ENCODE results near the gene ARIH1.
"Not testable (repeated sequence)": the region's sequence is repeated elsewhere in the genome, so short reads cannot be mapped to it uniquely, and the experiment has no call there.

The ARIH1 gene

DNA sequence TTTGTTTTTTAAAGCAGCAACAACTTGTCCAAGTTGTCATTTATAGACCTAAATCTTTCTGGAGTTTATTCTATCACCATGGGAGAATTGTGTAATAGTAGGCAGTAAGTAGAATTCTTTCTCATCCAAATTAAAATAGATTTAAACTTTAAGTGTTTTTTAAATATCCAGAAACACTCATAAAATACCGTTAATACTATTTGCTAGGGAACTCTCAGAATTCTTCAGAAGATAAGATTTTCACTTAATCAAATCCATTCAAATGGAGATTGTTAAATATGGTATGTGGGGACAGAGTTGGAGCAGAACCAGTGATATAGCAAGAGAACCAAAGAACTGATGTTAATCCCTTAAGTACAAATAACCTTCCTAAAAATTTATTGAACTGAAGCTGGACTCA lies 71.0 kb downstream of the ARIH1 start:
- no peak for DNase-seq

DNA sequence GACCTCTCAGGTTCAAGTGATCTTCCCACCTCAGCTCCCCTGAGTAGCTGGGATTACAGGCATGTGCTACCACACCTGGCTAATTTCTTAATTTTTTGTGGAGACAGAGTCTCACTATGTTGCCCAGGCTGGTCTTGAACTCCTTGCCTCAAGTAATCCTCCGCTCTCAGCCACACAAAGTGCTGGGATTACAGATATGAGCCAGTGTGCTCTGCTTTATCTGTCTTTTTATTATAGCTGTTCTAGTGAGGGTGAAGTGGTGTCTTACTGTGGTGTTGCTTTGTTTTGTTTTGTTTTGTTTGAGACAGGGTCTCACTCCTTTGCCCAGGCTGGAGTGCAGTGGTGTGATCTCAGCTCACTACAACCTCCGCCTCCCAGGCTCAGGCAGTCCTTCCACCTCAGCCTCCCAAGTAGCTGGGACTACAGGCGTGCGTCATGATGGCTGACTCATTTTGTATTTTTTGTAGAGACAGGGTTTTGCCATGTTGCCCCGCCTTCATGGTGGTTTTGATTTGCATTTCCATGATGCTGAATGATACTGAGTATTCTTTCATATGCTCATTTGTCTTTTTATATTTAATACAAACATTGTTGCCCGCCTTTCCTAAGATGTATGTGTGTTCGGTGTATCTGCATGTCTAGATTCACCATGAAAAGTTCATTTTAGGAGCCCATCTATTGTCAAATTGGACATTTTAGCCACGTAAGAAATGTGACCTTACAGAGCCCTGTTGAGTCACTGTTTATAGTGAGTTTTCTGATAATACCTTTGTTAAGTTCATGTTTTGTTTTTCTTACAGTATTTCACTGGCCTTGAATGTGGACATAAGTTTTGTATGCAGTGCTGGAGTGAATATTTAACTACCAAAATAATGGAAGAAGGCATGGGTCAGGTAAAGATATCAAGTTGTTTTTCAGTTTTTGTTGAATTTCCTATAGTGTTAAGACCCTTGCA lies 80.6 kb downstream of the ARIH1 start:
- DNase-seq: no peak

DNA sequence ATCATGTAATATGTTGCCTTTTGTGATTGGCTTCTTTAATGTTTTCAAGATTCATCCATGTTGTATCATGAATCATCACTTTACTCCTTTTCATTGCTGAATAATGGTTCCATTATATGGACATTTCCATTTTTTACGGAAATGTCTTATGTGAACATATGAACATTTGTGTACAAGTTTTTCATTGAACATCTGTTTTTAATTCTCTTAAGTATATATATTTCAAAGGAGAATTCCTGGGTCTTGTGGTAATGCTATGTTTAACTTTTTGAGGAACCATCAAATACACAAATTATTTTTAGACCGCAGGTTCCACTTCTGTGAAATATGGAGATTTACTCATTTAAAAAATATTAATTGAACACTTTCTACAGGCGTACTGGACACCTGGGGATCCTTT lies 85.7 kb downstream of the ARIH1 start:
- no peak for DNase-seq

DNA sequence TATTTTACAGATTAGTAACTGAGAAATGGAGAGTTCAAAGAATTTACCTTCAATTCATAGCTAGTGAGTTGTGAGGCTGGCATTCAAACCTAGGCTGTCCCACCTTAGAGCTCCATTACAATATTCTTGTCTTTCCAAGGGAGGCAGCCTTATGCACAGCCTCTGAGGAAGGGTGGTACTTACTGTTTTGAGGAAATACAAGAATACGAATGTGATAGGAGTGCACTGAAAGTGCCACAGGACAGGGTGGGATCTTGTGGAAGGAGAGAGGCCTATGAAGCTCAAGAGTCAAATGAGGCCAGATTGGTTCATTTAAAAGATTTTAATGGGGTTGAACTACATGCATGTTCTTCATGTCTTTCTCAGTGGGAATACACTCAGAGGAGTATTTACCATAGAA lies 86.3 kb downstream of the ARIH1 start:
- DNase-seq: no peak

DNA sequence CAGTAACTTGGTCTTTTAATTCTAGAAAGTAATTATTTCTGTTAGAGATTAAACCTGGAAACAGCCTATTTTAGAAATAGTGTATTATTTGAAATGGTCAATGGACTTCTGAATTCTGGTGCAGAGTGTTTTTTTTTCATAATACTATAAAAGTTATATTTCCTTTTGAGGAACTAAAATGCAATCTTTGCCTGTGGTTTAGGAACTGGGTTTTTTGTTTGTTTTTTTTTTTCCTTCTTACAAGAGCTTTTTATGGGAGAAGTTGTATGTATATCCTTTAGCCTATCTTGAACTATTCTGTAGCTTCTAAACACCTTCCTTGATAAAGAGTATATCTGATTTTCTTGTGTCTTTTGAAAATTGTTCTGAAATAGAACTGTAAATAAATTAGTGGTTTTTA lies 88.3 kb downstream of the ARIH1 start:
- DNase-seq: no peak

DNA sequence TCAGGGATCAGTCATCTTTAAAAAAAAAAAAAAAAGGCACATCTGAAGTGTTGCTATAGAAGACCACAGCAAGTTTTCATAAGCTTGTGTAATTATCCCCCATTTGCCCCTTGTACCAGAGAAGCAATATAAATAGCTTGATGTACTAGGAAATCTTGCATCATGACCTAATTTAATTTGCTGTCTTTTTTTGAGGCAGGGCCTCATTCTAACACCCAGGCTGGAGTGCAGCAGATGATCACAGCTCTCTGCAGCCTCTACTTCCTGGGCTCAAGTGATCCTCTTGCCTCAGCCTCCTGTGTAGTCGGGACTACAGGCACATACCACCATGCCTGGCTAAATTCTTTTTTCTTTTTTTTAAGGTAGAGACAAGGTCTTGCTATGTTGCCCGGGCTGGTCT lies 88.7 kb downstream of the ARIH1 start:
- DNase-seq: no peak

DNA sequence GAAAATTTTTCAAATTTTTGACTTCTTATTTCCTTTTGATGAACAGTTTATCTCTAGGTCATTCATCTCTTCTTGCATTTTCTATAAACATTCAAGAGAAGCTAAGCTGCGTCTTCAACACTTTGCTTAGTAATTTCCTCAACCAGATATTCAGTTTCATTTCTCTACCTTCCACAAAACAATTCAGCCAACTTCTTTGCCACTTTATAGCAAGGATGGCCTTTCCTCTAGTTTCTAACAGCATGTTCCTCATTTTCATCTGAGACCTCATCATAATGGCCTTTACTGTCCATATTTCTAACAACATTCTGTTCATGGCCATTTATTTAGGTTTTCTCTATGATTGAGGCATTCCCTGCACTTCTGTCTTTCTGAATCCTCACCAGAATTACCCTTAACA lies 90.0 kb downstream of the ARIH1 start:
- DNase-seq: no peak

DNA sequence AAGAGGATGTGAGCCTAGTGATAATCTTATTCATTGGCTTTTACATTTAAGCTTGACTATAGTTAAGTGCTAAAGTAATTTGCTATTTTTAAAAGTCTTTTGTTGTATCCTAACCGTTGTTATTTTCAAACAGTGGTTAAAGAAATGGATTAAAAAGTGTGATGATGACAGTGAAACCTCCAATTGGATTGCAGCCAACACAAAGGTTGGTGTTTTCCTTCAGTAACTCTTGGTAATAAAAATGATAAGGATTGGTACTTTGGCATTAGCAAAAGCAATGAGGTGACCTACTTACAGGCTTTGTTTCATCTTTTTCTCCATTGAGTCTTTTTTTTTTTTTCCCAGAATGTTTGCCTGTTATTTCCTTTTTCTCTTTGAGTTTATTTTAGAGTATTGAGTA lies 92.8 kb downstream of the ARIH1 start:
- no peak for DNase-seq

DNA sequence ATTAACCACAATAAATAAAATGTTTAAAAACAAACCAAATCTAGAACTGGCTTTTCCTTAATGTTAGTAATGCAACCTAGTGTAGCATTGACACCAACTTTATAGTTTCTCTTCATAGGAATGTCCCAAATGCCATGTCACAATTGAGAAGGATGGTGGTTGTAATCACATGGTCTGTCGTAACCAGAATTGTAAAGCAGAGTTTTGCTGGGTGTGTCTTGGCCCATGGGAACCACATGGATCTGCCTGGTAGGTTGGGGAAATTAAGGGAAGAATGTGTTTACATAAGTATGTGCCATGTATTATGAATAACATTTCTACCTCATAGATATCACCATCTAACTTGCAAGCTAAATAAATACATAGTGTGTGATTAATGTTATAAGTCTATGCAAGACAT lies 95.9 kb downstream of the ARIH1 start:
- no peak for DNase-seq

DNA sequence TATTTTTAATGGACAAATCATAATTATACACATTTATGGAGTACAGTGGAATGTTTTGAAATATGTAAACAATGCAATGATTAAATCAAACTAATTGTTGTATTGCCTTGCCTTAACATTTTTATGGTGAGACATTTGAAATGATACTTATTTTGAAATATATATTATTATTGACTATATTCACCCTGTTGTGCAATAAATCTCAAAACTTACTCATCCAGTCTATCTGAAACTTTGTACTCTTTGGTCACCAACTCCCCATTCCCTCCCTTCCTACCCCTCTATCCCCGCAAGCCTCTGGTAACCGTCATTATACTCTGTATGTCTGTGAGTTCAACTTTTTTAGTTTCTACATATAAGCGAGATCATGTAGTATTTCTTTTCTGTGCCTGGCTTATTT lies 105.7 kb downstream of the ARIH1 start:
- DNase-seq: no peak

DNA sequence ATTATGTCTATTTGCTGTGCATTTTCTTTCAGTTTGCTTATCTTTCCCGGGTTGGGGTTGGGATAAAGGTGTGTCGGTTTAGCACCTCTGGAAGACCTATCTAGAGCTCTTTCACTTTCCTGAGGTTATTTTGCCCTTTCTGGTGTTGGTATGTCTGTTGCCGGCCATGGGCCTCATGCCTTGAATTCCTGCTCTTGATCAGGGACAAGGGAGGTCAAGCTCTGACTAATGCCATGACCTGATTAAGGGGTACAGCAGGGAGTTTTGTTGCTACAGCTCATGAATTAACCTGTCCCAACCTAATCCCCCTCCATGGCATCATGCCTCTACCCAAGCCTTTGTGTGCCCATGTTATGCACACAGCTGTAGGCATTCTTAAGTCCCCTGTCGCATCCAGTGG lies 109.9 kb downstream of the ARIH1 start:
- no peak for DNase-seq

DNA sequence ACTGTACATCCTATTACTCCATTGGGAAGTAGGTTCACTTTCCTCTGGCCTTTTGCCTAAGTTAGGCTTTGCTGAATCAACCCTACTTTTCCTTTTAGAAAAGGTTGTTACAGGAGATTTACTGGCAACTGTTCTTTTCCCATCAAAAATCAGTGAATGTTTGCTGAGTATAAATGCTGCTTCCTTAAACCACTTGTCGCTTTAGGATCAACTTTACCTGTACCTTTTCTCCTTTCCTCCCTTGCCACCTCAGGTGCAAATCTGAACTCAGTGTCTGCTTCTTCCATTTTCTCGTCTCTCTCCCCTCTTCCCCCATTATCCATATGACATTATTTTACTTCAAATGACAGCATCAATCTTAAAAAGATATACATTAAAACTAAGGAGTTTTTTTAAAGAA lies 110.9 kb downstream of the ARIH1 start:
- no peak for DNase-seq

DNA sequence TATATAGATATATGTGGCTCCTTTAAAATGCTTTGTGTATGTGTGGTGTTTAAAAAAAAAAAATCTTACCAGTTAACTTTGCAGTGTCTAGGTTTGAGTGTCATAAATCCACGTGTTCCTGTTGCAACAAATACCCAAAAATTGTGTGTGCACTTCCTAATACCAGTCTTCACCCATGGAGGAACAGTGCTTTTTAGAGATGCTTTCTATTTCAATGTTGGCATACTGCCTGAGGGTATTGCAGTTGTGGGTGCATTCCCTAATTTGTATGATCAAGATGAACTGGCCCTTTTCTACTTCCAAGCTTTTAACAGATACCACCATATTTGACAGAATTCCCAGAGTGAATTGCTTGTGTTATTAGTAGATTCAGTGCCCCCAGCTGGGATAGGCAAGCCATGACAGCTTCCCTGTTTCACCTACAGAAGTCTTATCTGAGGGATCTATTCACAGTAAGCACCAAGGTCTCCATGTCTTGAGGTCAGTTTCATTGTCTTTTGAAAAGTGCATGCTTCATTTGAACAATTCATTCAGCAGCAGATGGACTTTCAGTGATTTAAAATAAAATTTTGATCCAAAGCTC lies 111.4 kb downstream of the ARIH1 start:
- DNase-seq: no peak

DNA sequence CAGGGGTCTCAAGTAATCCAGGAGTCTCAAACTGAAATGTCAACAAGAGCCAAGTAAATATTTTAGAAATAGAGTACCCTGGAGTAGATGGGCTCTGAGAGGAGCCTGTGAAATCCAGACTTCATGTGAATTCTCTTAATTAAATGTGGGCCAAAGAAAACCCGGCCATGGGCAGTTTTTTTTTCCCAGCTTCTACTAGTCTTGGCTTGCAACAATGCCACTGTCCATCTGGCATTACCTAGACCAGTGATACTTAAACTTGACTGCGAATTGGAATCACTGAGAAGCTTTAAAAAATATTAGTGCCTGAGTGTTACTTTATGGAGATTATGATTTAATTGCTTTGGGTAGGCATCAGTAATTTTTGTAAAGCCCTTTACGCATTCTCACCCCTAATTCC lies 114.0 kb downstream of the ARIH1 start:
- no peak for DNase-seq

DNA sequence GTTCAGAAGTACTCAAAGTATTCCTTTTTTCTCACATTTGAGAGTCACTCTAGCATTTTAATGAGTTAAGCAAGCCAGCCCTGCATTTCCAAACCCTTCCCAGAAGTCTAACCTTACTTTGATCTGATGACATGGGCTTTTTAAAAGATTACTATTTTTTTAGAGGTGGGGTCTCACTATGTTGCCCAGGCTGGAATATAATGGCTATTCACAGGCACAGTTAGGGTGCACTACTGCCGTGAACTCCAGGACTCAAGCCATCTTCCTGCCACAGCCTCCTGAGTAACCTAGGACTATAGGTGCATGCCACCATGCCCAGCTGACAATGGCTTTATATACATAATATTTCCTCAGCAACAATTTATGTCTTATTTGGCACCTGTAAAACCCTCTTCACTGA lies 116.3 kb downstream of the ARIH1 start:
- DNase-seq: no peak

DNA sequence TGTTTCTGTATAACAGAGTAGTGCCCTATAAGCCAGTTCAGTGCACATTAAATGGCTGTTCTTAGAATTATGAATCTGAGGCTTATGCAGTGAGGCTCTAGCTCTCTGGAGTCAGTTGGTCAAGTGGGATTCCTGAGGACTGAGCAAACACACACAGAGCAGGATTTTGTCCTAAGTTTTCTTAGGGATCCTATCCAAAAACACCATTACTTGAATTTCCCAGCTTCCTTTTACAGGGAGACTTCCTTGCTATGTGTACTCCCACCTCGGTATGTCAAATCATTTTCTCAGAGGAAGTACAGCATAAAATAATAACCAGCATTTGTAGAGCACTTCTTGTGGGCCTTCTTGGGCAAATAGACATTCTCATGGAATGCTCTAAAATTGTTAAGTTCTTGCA lies 117.2 kb downstream of the ARIH1 start:
- no peak for DNase-seq

DNA sequence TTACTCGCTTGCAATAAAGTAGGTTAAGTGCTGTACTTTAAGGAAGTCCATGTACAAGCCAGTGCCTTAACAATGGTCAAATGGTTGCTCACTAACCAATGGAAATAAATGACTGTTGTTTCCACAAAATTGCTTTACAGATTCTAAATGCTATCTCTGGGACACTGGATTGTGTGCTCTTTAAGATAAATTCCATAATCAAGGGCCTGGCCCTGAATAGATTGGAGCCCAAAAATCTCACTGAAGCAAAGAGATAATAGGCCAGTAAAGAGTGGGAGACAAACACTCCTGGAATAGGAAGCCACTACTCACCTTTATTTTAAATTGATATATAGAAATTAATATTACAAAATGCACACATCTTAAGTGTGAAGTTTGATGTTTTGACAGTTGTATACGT lies 118.0 kb downstream of the ARIH1 start:
- DNase-seq: no peak

DNA sequence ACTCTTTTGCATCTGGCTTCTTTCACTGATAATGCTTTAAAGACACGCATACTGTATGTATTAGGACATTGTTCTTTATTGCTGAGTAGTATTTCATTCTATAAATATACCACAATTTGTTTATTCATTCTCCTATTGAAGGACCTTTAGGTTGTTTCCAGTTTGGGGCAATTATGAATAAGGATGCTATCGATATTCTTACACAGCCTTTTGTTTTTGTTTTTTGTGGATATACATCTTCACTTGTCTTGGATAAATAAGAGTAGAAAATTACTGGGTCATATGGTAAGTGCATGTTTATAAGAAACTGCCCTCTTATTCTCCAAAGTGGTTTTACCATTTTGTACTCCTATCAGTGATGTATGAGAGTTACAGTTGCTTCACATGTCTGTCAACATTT lies 118.5 kb downstream of the ARIH1 start:
- DNase-seq: no peak

DNA sequence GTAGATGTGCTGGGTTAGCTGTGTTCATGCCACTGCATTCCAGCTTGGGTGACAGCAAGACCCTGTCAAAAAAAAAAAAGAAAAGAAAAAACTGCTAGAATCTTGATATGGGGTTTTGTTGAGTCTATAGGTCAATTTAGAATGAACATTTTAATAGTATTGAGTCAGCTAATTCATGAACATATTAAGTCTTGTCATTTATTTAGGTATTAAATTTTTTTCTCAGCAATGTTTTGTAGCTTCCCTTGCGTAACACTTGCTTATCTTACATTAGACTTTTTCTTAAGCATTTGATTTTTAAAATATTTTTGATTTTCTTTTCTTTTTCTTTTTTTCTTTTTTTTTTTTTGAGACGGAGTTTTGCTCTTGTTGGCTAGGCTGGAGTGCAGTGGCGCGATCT lies 119.7 kb downstream of the ARIH1 start:
- no peak for DNase-seq

DNA sequence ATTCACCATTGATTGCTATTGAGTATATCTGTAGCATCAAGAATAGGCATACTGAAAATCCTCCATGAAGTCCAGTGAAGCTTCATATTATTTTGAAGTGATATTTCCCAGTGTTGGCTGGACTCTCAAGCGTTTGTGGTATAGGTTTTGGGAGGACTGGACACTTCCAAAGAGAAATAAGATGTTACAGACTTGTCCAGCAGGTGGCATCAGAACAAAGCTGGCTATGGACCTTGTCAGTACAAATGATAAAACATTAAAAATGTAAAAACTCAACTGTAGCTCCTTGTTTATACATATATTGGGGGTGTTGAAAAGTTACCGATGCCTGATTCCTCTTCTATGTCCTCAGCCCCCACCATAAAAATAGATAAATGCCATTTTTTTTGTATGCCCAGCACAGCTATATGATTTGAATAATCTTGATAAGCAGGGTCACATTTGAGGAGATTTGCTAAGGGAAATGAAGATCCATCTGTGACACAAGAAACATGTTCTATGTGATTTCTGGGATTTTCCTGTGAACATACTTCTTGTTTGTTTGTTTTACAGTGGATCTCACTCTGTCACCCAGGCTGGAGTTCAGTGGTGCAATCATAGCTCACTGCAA lies 125.8 kb downstream of the ARIH1 start:
- no peak for DNase-seq

DNA sequence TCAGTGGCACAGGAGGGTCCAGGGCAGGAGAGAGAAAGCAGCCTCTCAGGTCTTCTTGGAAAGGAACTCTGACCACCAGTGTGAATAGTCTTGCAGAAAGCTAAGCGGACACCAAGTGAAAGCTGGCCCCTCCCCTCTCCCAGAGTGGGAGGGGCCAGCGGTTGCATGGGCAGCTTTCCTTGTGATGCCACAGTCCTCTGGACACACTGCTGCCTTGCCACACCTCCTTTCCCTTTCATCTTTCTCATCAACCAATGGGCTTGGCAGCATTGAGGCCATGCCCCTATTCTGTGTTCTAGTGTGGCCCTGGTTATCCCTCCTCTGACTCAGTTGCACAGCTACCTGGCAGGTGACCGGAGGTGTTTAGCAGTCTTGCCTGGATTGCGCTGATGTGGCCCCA lies 130.7 kb downstream of the ARIH1 start:
- DNase-seq: no peak

DNA sequence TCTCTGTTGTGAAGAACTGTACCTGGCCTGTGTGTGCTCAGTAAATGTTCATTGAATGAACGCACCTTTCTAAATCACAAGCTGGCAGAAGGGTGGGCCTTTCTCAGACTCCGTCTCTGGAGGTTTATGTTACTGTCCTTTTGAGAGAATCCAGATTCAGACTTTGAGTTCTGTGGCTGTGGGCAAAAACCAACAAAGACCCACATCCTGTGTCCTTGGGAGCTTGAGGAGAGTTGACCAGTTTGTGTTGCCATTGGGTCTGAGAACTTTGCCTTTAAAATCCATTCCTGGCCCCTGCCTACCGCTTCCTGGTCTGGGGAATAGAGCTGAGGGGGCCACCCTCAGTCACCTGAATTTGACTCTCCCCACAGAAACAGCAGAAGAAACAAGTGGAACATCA lies 134.0 kb downstream of the ARIH1 start:
- DNase-seq: not testable (repeated sequence)

DNA sequence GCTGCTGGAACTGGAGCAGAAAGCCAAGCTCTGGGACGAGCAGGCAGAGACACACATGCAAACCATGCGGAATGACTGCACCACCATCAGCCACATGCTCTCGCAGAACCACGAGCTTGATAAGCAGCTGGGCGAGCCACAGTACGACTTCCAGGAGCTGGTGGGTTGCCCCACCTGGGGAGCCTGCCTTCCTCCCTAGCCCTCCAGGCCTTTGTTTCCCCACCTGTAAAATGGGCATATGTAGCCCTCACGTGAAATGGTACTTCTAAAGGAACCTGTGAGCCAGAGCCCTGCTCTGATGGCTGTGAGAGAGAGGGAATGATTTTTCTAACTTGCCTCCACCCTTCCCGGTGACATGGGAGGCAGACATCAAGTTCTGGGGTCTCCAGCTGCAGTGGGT lies 135.7 kb downstream of the ARIH1 start:
- no peak for DNase-seq

DNA sequence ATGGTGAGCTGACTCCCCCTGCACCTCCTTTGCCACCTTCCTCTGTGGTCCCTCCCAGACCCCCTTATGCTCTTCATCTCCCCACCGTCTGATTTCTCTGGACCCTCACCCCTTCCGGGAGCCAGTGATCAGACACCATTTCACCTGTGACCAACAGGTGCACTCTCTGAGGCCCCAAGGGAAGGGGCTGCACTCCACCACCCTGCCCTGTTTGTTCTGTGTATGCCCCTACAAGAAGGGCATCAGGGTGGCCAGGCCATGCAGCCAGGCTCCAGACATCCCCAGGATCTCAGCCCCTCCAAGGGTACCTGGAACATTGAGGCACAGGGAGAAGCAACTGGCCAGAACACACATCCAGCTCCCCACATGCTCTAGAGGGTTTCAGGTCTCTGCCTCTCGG lies 138.2 kb downstream of the ARIH1 start:
- DNase-seq: not testable (repeated sequence)
